ENCODE data around the gene AGFG1.
"Not testable (repeated sequence)": the region's sequence is repeated elsewhere in the genome, so short reads cannot be mapped to it uniquely, and the experiment has no call there.

Gene AGFG1

DNA sequence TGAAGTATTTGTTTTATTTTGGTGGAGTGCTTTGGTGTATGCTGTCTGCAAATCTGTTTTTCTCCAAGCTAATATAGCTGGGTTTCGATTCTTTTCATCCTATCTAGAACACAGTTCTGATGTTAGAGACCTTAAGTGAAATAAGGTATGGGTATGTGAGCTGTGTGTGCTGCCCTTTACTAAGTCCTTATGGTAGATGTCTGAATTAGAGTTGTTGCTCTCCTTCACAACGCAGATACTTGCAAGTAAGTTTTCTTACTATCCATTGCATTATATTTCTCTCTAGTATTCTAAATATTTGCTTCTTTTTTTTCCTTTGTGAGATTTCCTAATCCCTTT is 38.6 kb downstream of the AGFG1 start:
- no peak overlapping the region for H3K4me3 ChIP-seq (ENCODE audit: low read length)
- no peak for DNase-seq (ENCODE audit: low read depth)
- TF ChIP-seq, protein P1, sequence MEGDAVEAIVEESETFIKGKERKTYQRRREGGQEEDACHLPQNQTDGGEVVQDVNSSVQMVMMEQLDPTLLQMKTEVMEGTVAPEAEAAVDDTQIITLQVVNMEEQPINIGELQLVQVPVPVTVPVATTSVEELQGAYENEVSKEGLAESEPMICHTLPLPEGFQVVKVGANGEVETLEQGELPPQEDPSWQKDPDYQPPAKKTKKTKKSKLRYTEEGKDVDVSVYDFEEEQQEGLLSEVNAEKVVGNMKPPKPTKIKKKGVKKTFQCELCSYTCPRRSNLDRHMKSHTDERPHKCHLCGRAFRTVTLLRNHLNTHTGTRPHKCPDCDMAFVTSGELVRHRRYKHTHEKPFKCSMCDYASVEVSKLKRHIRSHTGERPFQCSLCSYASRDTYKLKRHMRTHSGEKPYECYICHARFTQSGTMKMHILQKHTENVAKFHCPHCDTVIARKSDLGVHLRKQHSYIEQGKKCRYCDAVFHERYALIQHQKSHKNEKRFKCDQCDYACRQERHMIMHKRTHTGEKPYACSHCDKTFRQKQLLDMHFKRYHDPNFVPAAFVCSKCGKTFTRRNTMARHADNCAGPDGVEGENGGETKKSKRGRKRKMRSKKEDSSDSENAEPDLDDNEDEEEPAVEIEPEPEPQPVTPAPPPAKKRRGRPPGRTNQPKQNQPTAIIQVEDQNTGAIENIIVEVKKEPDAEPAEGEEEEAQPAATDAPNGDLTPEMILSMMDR (IDR thresholded peaks at IDR 0.05; ENCODE audit: insufficient read depth, low read depth, low read length, missing control alignments): no peak

- H3K4me3 ChIP-seq (ENCODE audit: low read length): no peak overlapping the region
- DNase-seq (ENCODE audit: low read depth): peak; percentile 25
- TF ChIP-seq, protein P1 (IDR thresholded peaks at IDR 0.05; ENCODE audit: insufficient read depth, low read depth, low read length, missing control alignments): no peak
These were observed 39.4 kb downstream of the AGFG1 start for GRCh38 chr2:227511239-227511930.

DNA sequence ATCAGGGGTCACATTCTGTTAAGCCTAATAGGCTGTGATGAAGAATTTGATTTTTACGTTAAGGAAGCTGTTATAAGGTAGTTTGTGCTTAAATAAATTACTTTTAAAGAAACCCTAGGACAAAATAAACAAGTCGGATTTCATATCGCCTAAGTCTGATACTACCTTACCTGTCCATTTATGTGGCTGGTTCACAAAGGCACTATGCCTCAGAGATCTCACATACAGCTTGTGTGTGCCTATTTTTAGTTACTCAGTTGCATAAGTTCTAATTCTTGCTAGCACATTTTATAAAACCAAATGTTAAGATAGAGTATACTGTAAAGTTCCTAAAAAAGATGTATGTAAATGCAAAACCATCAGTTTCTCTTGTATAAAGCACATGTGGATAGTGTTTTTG is 40.0 kb downstream of the AGFG1 start:
- no peak overlapping the region for H3K4me3 ChIP-seq (ENCODE audit: low read length)
- TF ChIP-seq, protein P1 (IDR thresholded peaks at IDR 0.05; ENCODE audit: insufficient read depth, low read depth, low read length, missing control alignments): no peak
- no peak for DNase-seq (ENCODE audit: low read depth)

DNA sequence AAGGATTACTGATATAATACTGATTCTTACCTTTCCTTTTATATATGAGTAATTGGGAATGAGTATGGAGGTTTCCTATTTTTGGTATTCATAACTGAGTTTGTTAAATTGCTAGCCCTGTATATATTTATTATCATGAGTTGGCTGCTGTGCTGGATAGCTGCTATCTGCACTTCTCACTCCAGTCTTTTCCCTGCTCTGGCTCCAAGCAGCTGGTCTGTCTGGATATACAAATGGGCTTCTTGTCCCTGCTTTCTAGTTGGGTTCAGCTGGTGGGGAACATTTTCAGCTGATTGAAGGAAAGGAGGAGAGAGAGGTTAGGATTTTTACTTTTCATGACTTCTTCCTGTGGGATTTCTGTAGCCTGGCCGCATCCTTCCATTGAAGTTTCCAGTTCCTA is 41.2 kb downstream of the AGFG1 start:
- H3K4me3 ChIP-seq (ENCODE audit: low read length): no peak overlapping the region
- TF ChIP-seq, protein P1 (IDR thresholded peaks at IDR 0.05; ENCODE audit: insufficient read depth, low read depth, low read length, missing control alignments): no peak
- DNase-seq (ENCODE audit: low read depth): no peak

- DNase-seq (ENCODE audit: low read depth): peak; percentile 39
- H3K4me3 ChIP-seq (ENCODE audit: low read length): no peak overlapping the region
- TF ChIP-seq, protein P1 (IDR thresholded peaks at IDR 0.05; ENCODE audit: insufficient read depth, low read depth, low read length, missing control alignments): no peak
These were observed 43.8 kb downstream of the AGFG1 start for GRCh38 chr2:227515742-227516141.

- TF ChIP-seq, protein P1 (IDR thresholded peaks at IDR 0.05; ENCODE audit: insufficient read depth, low read depth, low read length, missing control alignments): no peak
- DNase-seq (ENCODE audit: low read depth): no peak
- H3K4me3 ChIP-seq (ENCODE audit: low read length): no peak overlapping the region
These were observed 45.8 kb downstream of the AGFG1 start for GRCh38 chr2:227517724-227518123.

DNA sequence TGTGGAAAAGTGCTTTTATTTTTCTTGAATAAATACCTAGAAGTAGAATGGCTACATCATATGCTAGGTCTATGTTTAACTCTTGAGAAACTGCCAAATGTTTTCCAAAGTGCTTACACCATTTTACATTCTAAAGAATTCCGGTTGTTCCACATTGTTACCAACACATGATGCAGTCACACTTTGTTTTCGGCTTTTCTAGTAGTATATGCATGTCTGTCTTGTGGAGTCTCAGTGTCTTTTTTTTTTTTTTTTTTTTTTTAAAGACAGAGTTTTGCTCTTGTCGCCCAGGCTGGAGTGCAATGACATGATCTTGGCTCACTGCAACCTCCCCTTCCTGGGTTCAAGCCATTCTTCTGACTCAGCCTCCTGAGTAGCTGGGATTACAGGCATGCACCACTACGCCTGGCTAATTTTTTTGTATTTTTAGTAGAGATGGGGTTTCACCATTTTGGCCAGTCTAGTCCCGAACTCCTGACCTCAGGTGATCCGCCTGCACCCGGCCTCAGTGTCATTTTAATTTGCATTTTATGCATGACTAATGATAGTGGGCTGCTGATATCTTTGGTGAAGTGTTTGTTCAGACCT is 46.4 kb downstream of the AGFG1 start:
- not testable (repeated sequence) for H3K4me3 ChIP-seq (ENCODE audit: low read length)
- peak; percentile 90 for DNase-seq (ENCODE audit: low read depth)

DNA sequence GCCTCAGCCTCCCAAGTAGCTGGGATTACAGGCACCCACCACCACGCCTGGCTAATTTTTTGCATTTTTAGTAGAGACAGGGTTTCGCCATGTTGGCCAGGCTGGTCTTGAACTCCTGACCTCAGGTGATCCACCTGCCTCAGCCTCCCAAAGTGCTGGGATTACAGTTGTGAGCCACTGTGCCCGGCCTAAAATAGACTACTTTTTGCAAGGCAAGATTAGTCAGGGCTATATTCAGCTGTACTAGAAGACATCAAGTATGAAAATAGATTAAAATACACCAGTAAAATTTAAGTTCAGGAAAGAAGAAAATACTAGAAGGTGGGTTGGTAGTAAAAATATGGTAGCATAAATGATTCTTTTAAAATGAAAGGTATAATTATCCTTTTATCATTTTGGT is 49.2 kb downstream of the AGFG1 start:
- DNase-seq (ENCODE audit: low read depth); H3K4me3 ChIP-seq (ENCODE audit: low read length): not testable (repeated sequence)

Measured in epithelial cell of esophagus (primary cell).